ENCODE results near the gene COL13A1. TPM values are rescaled to one million over a fixed set of nuclear protein-coding genes. Genes with fewer than 3 reads are reported as not detected.
A peak's percentile ranks its signal among the peaks of the same experiment; 100 is the strongest.

COL13A1 gene
- total RNA-seq, 1 donor from 2014 or later, result 0.86 TPM

DNA sequence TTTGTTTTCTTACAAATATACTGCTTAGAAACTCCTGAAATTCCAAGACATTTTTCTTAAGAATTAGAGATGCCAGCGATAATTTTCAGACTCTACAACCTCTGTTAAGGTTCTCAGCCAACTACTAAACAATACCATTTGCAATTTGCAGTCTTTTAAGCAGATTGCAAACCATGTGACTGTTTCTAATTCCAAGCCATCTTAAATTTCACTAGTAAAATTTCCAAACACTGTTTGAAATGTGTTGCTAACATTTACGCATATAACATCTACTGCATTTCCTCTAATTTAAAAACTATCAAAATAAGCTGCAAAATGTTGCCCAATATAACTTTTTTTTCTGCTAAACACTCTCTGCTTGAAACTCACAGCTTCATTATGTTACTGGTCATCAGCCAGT lies 194.9 kb downstream of the COL13A1 start:
- Mint-ChIP-seq H3K9me3 (ENCODE audit: unreplicated experiment) (no peaks in the 10 kb centered on the region), H3K4me3 (ENCODE audit: unreplicated experiment) (no peak overlapping the region), H3K36me3 (ENCODE audit: low read depth, unreplicated experiment) (no peaks in the 10 kb centered on the region), H3K4me1 (ENCODE audit: low read depth, unreplicated experiment) (no peaks in the 10 kb centered on the region), H3K27ac (ENCODE audit: unreplicated experiment) (no peak overlapping the region), H3K27me3 (ENCODE audit: low read depth, unreplicated experiment) (peaks cover 9% of the 10 kb centered on the region)
- Histone ChIP-seq H3K4me2 (ENCODE audit: low read length) (no peak overlapping the region), H3K27me3 (ENCODE audit: insufficient read depth, low read length) (peaks cover 15% of the 10 kb centered on the region), H3K4me3 (ENCODE audit: insufficient read depth, low read depth, low read length) (no peak overlapping the region), H3K27ac (ENCODE audit: low read depth, low read length) (no peak overlapping the region), H3K9ac (ENCODE audit: low read length) (no peak overlapping the region), H3K36me3 (ENCODE audit: insufficient read depth, low read length) (no peaks in the 10 kb centered on the region), H3K4me1 (ENCODE audit: insufficient read depth, low read length) (no peaks in the 10 kb centered on the region), H4K20me1 (ENCODE audit: insufficient read depth, low read length) (no peaks in the 10 kb centered on the region), H3K79me2 (ENCODE audit: insufficient read depth, low read length) (no peaks in the 10 kb centered on the region), H2AFZ (ENCODE audit: low read depth, low read length) (no peak overlapping the region), H3K9me3 (ENCODE audit: insufficient read depth, low read depth, low read length) (no peaks in the 10 kb centered on the region)
- no peak for FAIRE-seq
- DNase-seq (ENCODE audit: low read depth), result no peak
- TF ChIP-seq, protein P1, sequence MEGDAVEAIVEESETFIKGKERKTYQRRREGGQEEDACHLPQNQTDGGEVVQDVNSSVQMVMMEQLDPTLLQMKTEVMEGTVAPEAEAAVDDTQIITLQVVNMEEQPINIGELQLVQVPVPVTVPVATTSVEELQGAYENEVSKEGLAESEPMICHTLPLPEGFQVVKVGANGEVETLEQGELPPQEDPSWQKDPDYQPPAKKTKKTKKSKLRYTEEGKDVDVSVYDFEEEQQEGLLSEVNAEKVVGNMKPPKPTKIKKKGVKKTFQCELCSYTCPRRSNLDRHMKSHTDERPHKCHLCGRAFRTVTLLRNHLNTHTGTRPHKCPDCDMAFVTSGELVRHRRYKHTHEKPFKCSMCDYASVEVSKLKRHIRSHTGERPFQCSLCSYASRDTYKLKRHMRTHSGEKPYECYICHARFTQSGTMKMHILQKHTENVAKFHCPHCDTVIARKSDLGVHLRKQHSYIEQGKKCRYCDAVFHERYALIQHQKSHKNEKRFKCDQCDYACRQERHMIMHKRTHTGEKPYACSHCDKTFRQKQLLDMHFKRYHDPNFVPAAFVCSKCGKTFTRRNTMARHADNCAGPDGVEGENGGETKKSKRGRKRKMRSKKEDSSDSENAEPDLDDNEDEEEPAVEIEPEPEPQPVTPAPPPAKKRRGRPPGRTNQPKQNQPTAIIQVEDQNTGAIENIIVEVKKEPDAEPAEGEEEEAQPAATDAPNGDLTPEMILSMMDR (IDR thresholded peaks at IDR 0.05; ENCODE audit: insufficient read depth, low read depth, low read length), result no peak
- TF ChIP-seq EZH2 (IDR thresholded peaks at IDR 0.05; ENCODE audit: insufficient read depth, low read length), result no peak

DNA sequence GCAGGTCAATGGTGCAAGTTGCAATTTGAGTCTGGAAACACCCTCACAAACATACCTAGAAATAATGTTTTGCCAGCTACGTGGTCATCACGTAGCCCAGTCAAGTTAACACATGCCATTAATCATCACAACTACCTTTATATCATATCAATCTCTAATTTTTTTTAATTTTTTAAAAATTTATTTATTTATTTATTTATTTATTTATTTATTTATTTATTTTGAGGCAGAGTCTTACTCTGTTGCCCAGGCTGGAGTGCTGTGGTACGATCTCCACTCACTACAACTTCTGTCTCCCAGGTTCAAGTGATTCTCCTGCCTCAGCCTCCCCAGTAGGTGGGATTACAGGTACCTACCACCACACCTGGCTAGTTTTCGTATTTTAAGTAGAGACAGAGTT lies 198.6 kb downstream of the COL13A1 start:
- peaks cover 5% of the 10 kb centered on the region for H3K9me3 Mint-ChIP-seq (ENCODE audit: unreplicated experiment)
- no peak for FAIRE-seq
- no peaks in the 10 kb centered on the region for H4K20me1 ChIP-seq (ENCODE audit: insufficient read depth, low read length)
- H3K79me2 ChIP-seq (ENCODE audit: insufficient read depth, low read length), result no peaks in the 10 kb centered on the region
- H3K4me1 Mint-ChIP-seq (ENCODE audit: low read depth, unreplicated experiment), result no peaks in the 10 kb centered on the region
- no peaks in the 10 kb centered on the region for H3K36me3 Mint-ChIP-seq (ENCODE audit: low read depth, unreplicated experiment)
- no peaks in the 10 kb centered on the region for H3K9me3 ChIP-seq (ENCODE audit: insufficient read depth, low read depth, low read length)
- no peak for DNase-seq (ENCODE audit: low read depth)
- H3K27ac ChIP-seq (ENCODE audit: low read depth, low read length), result no peak overlapping the region
- no peaks in the 10 kb centered on the region for H3K36me3 ChIP-seq (ENCODE audit: insufficient read depth, low read length)
- TF ChIP-seq, protein P1 (IDR thresholded peaks at IDR 0.05; ENCODE audit: insufficient read depth, low read depth, low read length), result no peak
- TF ChIP-seq EZH2 (IDR thresholded peaks at IDR 0.05; ENCODE audit: insufficient read depth, low read length), result no peak
- peaks cover 21% of the 10 kb centered on the region for H3K27me3 ChIP-seq (ENCODE audit: insufficient read depth, low read length)
- H3K4me2 ChIP-seq (ENCODE audit: low read length), result no peak overlapping the region
- peaks cover 15% of the 10 kb centered on the region for H3K27me3 Mint-ChIP-seq (ENCODE audit: low read depth, unreplicated experiment)
- no peaks in the 10 kb centered on the region for H3K4me1 ChIP-seq (ENCODE audit: insufficient read depth, low read length)
- H3K4me3 Mint-ChIP-seq (ENCODE audit: unreplicated experiment), result no peak overlapping the region
- no peak overlapping the region for H3K27ac Mint-ChIP-seq (ENCODE audit: unreplicated experiment)
- no peak overlapping the region for H3K4me3 ChIP-seq (ENCODE audit: insufficient read depth, low read depth, low read length)
- no peak overlapping the region for H3K9ac ChIP-seq (ENCODE audit: low read length)
- H2AFZ ChIP-seq (ENCODE audit: low read depth, low read length), result no peak overlapping the region

DNA sequence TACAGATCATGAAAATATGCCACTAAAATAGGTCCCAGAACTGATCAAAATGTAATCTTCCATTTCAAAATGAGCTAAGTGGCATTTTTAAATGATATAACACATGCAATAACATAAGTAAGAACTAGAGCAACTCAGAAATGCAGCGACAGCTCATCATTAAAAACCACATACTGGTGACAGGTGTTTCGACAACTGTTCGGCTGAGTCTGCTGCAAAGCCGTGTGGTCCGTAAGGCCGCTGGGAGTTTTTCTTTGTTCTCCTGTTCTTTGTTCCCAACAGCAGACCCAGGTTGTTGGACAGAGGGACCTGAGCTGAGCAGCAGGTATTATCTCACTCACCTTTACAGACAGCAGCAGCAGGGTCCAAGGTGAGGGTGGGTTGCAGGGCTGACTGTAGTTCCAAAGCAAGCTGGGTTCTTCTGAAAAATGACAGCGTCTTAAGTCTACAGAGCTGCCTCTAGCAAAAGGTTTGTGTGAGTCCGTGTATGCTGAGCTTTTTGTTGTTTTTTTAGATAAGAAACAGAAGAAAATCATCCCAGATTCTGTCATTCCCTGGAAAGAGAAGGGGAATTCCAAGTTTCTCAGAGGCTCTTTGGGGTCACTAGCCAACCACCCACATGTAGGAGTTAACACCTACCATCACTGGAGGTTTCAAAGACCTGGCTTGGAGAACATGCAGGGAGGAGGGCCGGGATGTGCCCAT lies 205.6 kb downstream of the COL13A1 start:
- FAIRE-seq (no peak), DNase-seq (ENCODE audit: low read depth) (peak; percentile 45)
- Histone ChIP-seq H3K4me3 (ENCODE audit: insufficient read depth, low read depth, low read length) (no peak overlapping the region), H3K9me3 (ENCODE audit: insufficient read depth, low read depth, low read length) (peaks cover 3% of the 10 kb centered on the region), H3K79me2 (ENCODE audit: insufficient read depth, low read length) (no peaks in the 10 kb centered on the region), H2AFZ (ENCODE audit: low read depth, low read length) (no peak overlapping the region), H3K27ac (ENCODE audit: low read depth, low read length) (no peak overlapping the region), H3K4me2 (ENCODE audit: low read length) (peak overlapping the region; percentile 68), H3K36me3 (ENCODE audit: insufficient read depth, low read length) (no peaks in the 10 kb centered on the region), H3K9ac (ENCODE audit: low read length) (no peak overlapping the region), H3K27me3 (ENCODE audit: insufficient read depth, low read length) (peaks cover 8% of the 10 kb centered on the region), H3K4me1 (ENCODE audit: insufficient read depth, low read length) (no peaks in the 10 kb centered on the region), H4K20me1 (ENCODE audit: insufficient read depth, low read length) (no peaks in the 10 kb centered on the region)
- Mint-ChIP-seq H3K36me3 (ENCODE audit: low read depth, unreplicated experiment) (no peaks in the 10 kb centered on the region), H3K9me3 (ENCODE audit: unreplicated experiment) (peaks cover 5% of the 10 kb centered on the region), H3K27me3 (ENCODE audit: low read depth, unreplicated experiment) (peaks cover 15% of the 10 kb centered on the region), H3K4me1 (ENCODE audit: low read depth, unreplicated experiment) (peaks cover 7% of the 10 kb centered on the region), H3K4me3 (ENCODE audit: unreplicated experiment) (no peak overlapping the region), H3K27ac (ENCODE audit: unreplicated experiment) (no peak overlapping the region)
- TF ChIP-seq EZH2 (IDR thresholded peaks at IDR 0.05; ENCODE audit: insufficient read depth, low read length), result no peak
- TF ChIP-seq, protein P1 (IDR thresholded peaks at IDR 0.05; ENCODE audit: insufficient read depth, low read depth, low read length), result no peak

Measured in astrocyte (in vitro differentiated cells and primary cell).